HG02798 (cell line): ENCODE results near the gene TPRX1.

ENCODE experiments used
- ATAC-seq: cut with Tn5 transposase; IDR thresholded peaks from one replicate; pipeline ENCODE4 v1.9.1; 2021; ENCODE audit warnings: mild to moderate bottlenecking; ENCODE audit not compliant: unreplicated experiment, poor library complexity

TPRX1 gene

GRCh38 chr19:47752440-47753211, 51.7 kb downstream of the TPRX1 start:
- no peak for ATAC-seq
